K562 (cell line): Measurements from ENCODE around the gene CEND1. TPM values are rescaled to one million over a fixed set of nuclear protein-coding genes. Genes with fewer than 3 reads are reported as not detected.

ENCODE experiments used
- ATAC-seq: fragments of 200-7000 bp; cut with Tn5 transposase; 3 replicates; pipeline ENCODE4 v1.9.1; 2020; ENCODE audit warnings: moderate library complexity
- BruUV-seq: library from RNA; stranded (reverse); fragments of 400-500 nt; replicated peaks from 2 replicates; lab custom pipeline; 2021; lab: Mats Ljungman, UMichigan
- CTCF ChIA-PET: fragments of 300-600 bp; formaldehyde crosslinking; extraction: SDS; loops from one replicate; lab custom pipeline; 2021; ENCODE audit warnings: low intra/inter-chr PET ratio; lab: Yijun Ruan, JAX
- POLR2A ChIA-PET: fragments of 300-600, 350-650 bp; sonication (Branson Sonifier 250); formaldehyde crosslinking; extraction: SDS; loops from one replicate; lab custom pipeline; 2021; ENCODE audit warnings: antibody characterized with exemption, inconsistent platforms; lab: Yijun Ruan, JAX
- DNase-seq, 4 experiments: peaks; one replicate each; pipeline versions ENCODE4 v3.0.0 to v3.0.0-alpha.2; 2011 to 2018; ENCODE audit warnings: low spot score in 3 of 4, mixed read lengths in 3 of 4; ENCODE audit errors: extremely low read depth in 1 of 4
- FAIRE-seq: peaks from 2 replicates; lab custom pipeline; 2011; peaks lifted over from hg19 to GRCh38; lab: Jason Lieb, UNC
- H2AFZ ChIP-seq: 2 replicates; pipeline ENCODE4 v1.6.0; 2011; ENCODE audit warnings: low read depth, low read length, control low read depth, inconsistent platforms
- H3K27ac ChIP-seq: fragments of 200-600 bp; 3 replicates; pipeline ENCODE4 v1.8.0; 2011; ENCODE audit warnings: low read depth, mild to moderate bottlenecking, control low read depth, inconsistent platforms, low read length, moderate library complexity, mixed read lengths; ENCODE audit errors: extremely low read depth
- H3K27me3 ChIP-seq, 2 experiments: fragments of 300-600 bp in 1 of 2; 2 replicates in 1 of 2; 3 replicates in 1 of 2; pipeline versions ENCODE4 v1.6.0 to v1.8.0; 2011; ENCODE audit warnings: inconsistent platforms in 2 of 2, low read length in 2 of 2, mild to moderate bottlenecking in 1 of 2, mixed read lengths in 1 of 2, moderate library complexity in 1 of 2; ENCODE audit not compliant: control insufficient read depth in 2 of 2, insufficient read depth in 2 of 2
- H3K36me3 ChIP-seq: fragments of 300-600 bp; 3 replicates; pipeline ENCODE4 v1.8.0; 2011; ENCODE audit warnings: mild to moderate bottlenecking, low read length, inconsistent platforms; ENCODE audit not compliant: control insufficient read depth, insufficient read depth
- H3K4me1 ChIP-seq, 2 experiments: fragments of 200-600 bp in 1 of 2; replicated peaks in 1 of 2; 2 replicates in 1 of 2; 3 replicates in 1 of 2; pipeline versions ENCODE4 v1.5.1 to v1.8.0; 2011; ENCODE audit warnings: inconsistent platforms in 2 of 2, low read length in 2 of 2, mild to moderate bottlenecking in 1 of 2, mixed read lengths in 1 of 2, moderate library complexity in 1 of 2; ENCODE audit not compliant: control insufficient read depth in 2 of 2, insufficient read depth in 2 of 2
- H3K4me2 ChIP-seq: 2 replicates; pipeline ENCODE4 v1.6.1; 2011; ENCODE audit warnings: low read length, control low read depth, inconsistent platforms, mixed read lengths; ENCODE audit not compliant: insufficient read depth
- H3K4me3 ChIP-seq: fragments of 200-600 bp; sonication (generic), shearing (Covaris generic); 2 replicates; pipeline ENCODE4 v1.5.1; 2016; ENCODE audit warnings: control low read depth, inconsistent platforms
- H3K79me2 ChIP-seq: fragments of 200-600 bp; 3 replicates; pipeline ENCODE4 v1.8.0; 2011; ENCODE audit warnings: low read length, inconsistent platforms; ENCODE audit not compliant: control insufficient read depth, insufficient read depth
- H3K9ac ChIP-seq, 2 experiments: 2 replicates each; pipeline versions ENCODE4 v1.6.0 to v1.6.1; 2011; ENCODE audit warnings: low read depth in 2 of 2, low read length in 2 of 2, control low read depth in 1 of 2, inconsistent platforms in 1 of 2, mild to moderate bottlenecking in 1 of 2, mixed read lengths in 1 of 2; ENCODE audit not compliant: insufficient read depth in 1 of 2
- H3K9me1 ChIP-seq: one replicate; pipeline ENCODE4 v1.6.0; 2011; ENCODE audit warnings: inconsistent platforms, mild to moderate bottlenecking, low read length, moderate library complexity; ENCODE audit not compliant: control insufficient read depth, insufficient read depth
- H3K9me3 ChIP-seq: replicated peaks from 2 replicates; pipeline ENCODE4 v1.5.1; 2011; ENCODE audit warnings: low read depth, low read length, inconsistent platforms; ENCODE audit not compliant: control insufficient read depth, insufficient read depth
- H4K20me1 ChIP-seq: replicated peaks from 2 replicates; pipeline ENCODE4 v1.6.1; 2011; ENCODE audit warnings: low read length, inconsistent platforms, mixed read lengths; ENCODE audit not compliant: control insufficient read depth, insufficient read depth
- CCNT2 ChIP-seq: IDR thresholded peaks from 2 replicates; pipeline ENCODE4 v1.6.1; 2011; ENCODE audit warnings: borderline replicate concordance, low read depth, mild to moderate bottlenecking, moderate library complexity, mixed read lengths, low read length; ENCODE audit not compliant: insufficient read length; ENCODE audit errors: extremely low read depth
- COPS2 ChIP-seq: fragments of 450-650 bp; conservative IDR thresholded peaks from 2 replicates; pipeline ENCODE4 v1.6.1; 2016; ENCODE audit warnings: mild to moderate bottlenecking, moderate library complexity
- GTF3C2 ChIP-seq: IDR thresholded peaks from 3 replicates; pipeline ENCODE4 v1.6.1; 2011; ENCODE audit warnings: borderline replicate concordance, mild to moderate bottlenecking, moderate library complexity; ENCODE audit not compliant: insufficient read length; ENCODE audit errors: extremely low read depth
- MCM5 ChIP-seq: fragments of 450-650 bp; IDR thresholded peaks from 2 replicates; pipeline ENCODE4 v1.6.1; 2016; ENCODE audit warnings: low read depth
- SMARCA4 ChIP-seq: fragments of 450-650 bp; IDR thresholded peaks from 2 replicates; pipeline ENCODE4 v1.6.1; 2016
- SREBF2 ChIP-seq: sonication (generic); formaldehyde crosslinking; IDR thresholded peaks from 2 replicates; pipeline ENCODE4 v1.4.0; 2020; ENCODE audit warnings: mild to moderate bottlenecking, missing genetic modification reagents
- TSC22D4 ChIP-seq: fragments of 450-650 bp; IDR thresholded peaks from 2 replicates; pipeline ENCODE4 v1.6.1; 2016; ENCODE audit warnings: missing genetic modification characterization, missing biosample characterization, control low read depth
- ZNF696 ChIP-seq: fragments of 250-450 bp; sonication (Bioruptor Pico); conservative IDR thresholded peaks from 2 replicates; pipeline ENCODE4 v1.4.0; 2020; ENCODE audit warnings: mild to moderate bottlenecking, moderate library complexity
- WGBS: fragments of 100-300 bp; shearing (Covaris generic); methylation state at CpG from one replicate; pipeline ENCODE4 v1.1.6; 2016; ENCODE audit warnings: low coverage, mixed read lengths; ENCODE audit not compliant: insufficient coverage; ENCODE audit errors: missing lambda C conversion rate; 5-methylcytosine and 5-hydroxymethylcytosine counted together
- in situ Hi-C: fragments of 300-500 bp; cut with MboI; formaldehyde crosslinking; loops from 4 replicates; pipeline ENCODE4 v1.15.0; 2018; ENCODE audit warnings: inconsistent platforms, mixed read lengths
- intact Hi-C: fragments of 100-400 bp; cut with micrococcal nuclease; formaldehyde crosslinking; loops from 2 replicates; pipeline ENCODE4 v1.14.2; 2022
- polyA plus RNA-seq, 8 experiments: library from polyadenylated mRNA; depleted of rRNA in 4 of 8; stranded (reverse) in 5 of 8; unstranded in 3 of 8; fragments of >200 nt; fragmentation: Nextera tagmentation in 2 of 8; fragmentation: Illumina TruSeq in 1 of 8; extraction: Ambion mirVana in 2 of 8; extraction: Trizol in 1 of 8; gene quantifications; 2 replicates each; pipeline versions ENCODE4 v1.2.1 to v1.2.3, GENCODE V29; 2011 to 2014; ENCODE audit warnings: inconsistent platforms in 1 of 8, missing spikeins in 1 of 8
- total RNA-seq, 7 experiments: library from RNA; depleted of rRNA in 6 of 7; stranded (reverse); fragments of >200 nt in 6 of 7; fragmentation: Illumina TruSeq in 2 of 7; extraction: Trizol in 2 of 7; gene quantifications; 2 replicates each; pipeline versions ENCODE4 v1.2.1 to v1.2.3, GENCODE V29; 2011 to 2021; ENCODE audit warnings: low replicate concordance in 1 of 7
- TF ChIP-seq, protein P1 (sequence below): sonication (generic); formaldehyde crosslinking; IDR thresholded peaks from 2 replicates; pipeline ENCODE4 v1.8.0; 2022; ENCODE audit warnings: mild to moderate bottlenecking, missing genetic modification reagents, borderline replicate concordance
- TF ChIP-seq, protein P2 (sequence below), 3 experiments: fragments of 200-800 bp in 1 of 3; fragments of 250-450 bp in 1 of 3; fragments of 450-650 bp in 1 of 3; sonication (Bioruptor Pico) in 1 of 3; sonication (Bioruptor generic) in 1 of 3; formaldehyde crosslinking in 1 of 3; IDR thresholded peaks; 2 replicates each; pipeline versions ENCODE4 v1.6.1 to v1.8.0; 2016 to 2022; ENCODE audit warnings: mild to moderate bottlenecking in 2 of 3, missing genetic modification characterization in 2 of 3, missing compliant biosample characterization in 1 of 3, moderate library complexity in 1 of 3

Gene CEND1
- total and polyA plus RNA-seq, 9 of the 15 experiments (the other 6 are each of a cell fraction or from before 2014, with no cell fraction given), result 0.13 to 0.18 (median 0.16) TPM; not detected in 6

DNA sequence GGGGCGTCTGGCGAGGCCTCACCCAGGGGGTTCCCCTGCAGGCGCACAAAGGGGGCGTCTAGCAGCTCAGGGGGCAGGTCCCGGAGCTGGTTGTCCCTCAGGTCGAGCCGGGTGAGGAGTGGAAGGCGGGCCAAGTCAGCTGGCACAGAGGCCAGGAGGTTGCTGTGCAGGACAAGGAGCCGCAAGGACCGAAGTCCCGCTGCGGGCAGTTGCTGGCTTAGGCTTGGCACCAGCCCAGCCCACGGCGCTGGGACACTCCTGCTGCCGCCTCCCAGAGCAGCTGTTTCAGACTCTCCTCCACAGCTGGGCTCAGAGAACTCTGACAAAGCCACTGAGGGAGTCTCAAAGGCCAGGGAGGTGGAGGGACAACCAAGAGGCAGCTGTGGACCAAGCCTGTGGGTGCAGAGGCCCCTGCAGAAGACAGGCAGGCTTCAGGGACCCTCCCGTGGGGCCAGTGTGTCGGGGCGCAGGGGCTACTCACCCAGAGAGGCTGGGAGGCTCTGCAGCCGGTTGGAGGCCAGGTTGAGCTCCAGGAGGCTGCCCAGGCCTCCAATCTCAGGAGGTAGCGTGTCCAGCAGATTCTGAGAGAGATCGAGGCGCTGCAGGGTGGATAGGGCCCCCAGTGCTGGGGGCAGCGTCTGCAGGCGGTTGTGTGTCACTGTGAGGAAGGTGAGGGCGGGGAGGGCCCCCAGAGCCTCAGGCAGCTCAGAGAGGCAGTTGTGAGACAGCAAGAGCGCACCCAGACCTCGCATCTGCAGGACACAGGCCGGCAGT, 13.0 kb upstream of the CEND1 start:
- no peaks in the 10 kb centered on the region for H3K9me1 ChIP-seq
- H2AFZ ChIP-seq, result no peak overlapping the region
- no peak overlapping the region for H3K4me2 ChIP-seq
- no peaks in the 10 kb centered on the region for H3K9me3 ChIP-seq
- no peak overlapping the region for H3K27ac ChIP-seq
- H3K79me2 ChIP-seq, result peaks cover 22% of the 10 kb centered on the region
- intact Hi-C loops, result no loop called here
- CTCF ChIA-PET, result no interaction called here
- no TSS peak for BruUV-seq
- H3K36me3 ChIP-seq, result peaks cover 38% of the 10 kb centered on the region; the same call in 1 of the 3 replicates
- DNase-seq, result no peak
- H3K9ac ChIP-seq, result peak overlapping the region in 1 of 2 experiments; percentile 97; a peak in 2 of 4 replicates
- 91% methylated on average over 21 of the region's 28 CpGs for WGBS
- peaks cover 10 to 93% of the 10 kb centered on the region in 2 experiments; a peak in 4 of 5 replicates for H3K4me1 ChIP-seq
- no peak for FAIRE-seq
- no peak for ATAC-seq
- POLR2A ChIA-PET, result interaction anchor here (0.6 to 1.1 kb wide), 4 partner anchors 24 to 111 kb away, joined by 3 to 4 read pairs (median 4); no protein-coding TSS in a partner anchor
- in situ Hi-C loops, result no loop called here
- H3K4me3 ChIP-seq, result no peak overlapping the region
- no peaks in the 10 kb centered on the region for H3K27me3 ChIP-seq
- no peaks in the 10 kb centered on the region for H4K20me1 ChIP-seq
- no peak for TF ChIP-seq MCM5
- TF ChIP-seq CCNT2, result no peak
- TF ChIP-seq, protein P1, sequence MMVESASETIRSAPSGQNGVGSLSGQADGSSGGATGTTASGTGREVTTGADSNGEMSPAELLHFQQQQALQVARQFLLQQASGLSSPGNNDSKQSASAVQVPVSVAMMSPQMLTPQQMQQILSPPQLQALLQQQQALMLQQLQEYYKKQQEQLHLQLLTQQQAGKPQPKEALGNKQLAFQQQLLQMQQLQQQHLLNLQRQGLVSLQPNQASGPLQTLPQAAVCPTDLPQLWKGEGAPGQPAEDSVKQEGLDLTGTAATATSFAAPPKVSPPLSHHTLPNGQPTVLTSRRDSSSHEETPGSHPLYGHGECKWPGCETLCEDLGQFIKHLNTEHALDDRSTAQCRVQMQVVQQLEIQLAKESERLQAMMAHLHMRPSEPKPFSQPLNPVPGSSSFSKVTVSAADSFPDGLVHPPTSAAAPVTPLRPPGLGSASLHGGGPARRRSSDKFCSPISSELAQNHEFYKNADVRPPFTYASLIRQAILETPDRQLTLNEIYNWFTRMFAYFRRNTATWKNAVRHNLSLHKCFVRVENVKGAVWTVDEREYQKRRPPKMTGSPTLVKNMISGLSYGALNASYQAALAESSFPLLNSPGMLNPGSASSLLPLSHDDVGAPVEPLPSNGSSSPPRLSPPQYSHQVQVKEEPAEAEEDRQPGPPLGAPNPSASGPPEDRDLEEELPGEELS (CRISPR knock-in tag), result no peak
- no peak for TF ChIP-seq GTF3C2
- no peak for TF ChIP-seq COPS2
- no peak for TF ChIP-seq ZNF696
- TF ChIP-seq TSC22D4, result no peak
- TF ChIP-seq, protein P2, sequence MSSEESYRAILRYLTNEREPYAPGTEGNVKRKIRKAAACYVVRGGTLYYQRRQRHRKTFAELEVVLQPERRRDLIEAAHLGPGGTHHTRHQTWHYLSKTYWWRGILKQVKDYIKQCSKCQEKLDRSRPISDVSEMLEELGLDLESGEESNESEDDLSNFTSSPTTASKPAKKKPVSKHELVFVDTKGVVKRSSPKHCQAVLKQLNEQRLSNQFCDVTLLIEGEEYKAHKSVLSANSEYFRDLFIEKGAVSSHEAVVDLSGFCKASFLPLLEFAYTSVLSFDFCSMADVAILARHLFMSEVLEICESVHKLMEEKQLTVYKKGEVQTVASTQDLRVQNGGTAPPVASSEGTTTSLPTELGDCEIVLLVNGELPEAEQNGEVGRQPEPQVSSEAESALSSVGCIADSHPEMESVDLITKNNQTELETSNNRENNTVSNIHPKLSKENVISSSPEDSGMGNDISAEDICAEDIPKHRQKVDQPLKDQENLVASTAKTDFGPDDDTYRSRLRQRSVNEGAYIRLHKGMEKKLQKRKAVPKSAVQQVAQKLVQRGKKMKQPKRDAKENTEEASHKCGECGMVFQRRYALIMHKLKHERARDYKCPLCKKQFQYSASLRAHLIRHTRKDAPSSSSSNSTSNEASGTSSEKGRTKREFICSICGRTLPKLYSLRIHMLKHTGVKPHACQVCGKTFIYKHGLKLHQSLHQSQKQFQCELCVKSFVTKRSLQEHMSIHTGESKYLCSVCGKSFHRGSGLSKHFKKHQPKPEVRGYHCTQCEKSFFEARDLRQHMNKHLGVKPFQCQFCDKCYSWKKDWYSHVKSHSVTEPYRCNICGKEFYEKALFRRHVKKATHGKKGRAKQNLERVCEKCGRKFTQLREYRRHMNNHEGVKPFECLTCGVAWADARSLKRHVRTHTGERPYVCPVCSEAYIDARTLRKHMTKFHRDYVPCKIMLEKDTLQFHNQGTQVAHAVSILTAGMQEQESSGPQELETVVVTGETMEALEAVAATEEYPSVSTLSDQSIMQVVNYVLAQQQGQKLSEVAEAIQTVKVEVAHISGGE (CRISPR knock-in tag; IDR thresholded peaks at IDR 0.05), result no peak
- no peak for TF ChIP-seq SMARCA4
- no peak for TF ChIP-seq SREBF2 (CRISPR knock-in tag)
